GM12874 (cell line): ENCODE results near the gene PIK3R1.

ENCODE experiments used
- TF ChIP-seq, protein P1 (sequence below): IDR thresholded peaks from 2 replicates; pipeline ENCODE4 v1.5.1; 2011; ENCODE audit warnings: low read depth, mild to moderate bottlenecking, control low read depth, low read length, moderate library complexity; ENCODE audit not compliant: insufficient read depth

Gene PIK3R1

GRCh38 chr5:68253624-68254585 is 38.3 kb downstream of the PIK3R1 start:
- TF ChIP-seq, protein P1, sequence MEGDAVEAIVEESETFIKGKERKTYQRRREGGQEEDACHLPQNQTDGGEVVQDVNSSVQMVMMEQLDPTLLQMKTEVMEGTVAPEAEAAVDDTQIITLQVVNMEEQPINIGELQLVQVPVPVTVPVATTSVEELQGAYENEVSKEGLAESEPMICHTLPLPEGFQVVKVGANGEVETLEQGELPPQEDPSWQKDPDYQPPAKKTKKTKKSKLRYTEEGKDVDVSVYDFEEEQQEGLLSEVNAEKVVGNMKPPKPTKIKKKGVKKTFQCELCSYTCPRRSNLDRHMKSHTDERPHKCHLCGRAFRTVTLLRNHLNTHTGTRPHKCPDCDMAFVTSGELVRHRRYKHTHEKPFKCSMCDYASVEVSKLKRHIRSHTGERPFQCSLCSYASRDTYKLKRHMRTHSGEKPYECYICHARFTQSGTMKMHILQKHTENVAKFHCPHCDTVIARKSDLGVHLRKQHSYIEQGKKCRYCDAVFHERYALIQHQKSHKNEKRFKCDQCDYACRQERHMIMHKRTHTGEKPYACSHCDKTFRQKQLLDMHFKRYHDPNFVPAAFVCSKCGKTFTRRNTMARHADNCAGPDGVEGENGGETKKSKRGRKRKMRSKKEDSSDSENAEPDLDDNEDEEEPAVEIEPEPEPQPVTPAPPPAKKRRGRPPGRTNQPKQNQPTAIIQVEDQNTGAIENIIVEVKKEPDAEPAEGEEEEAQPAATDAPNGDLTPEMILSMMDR, result no peak

GRCh38 chr5:68254810-68255209 is 39.3 kb downstream of the PIK3R1 start:
- TF ChIP-seq, protein P1, result no peak

DNA sequence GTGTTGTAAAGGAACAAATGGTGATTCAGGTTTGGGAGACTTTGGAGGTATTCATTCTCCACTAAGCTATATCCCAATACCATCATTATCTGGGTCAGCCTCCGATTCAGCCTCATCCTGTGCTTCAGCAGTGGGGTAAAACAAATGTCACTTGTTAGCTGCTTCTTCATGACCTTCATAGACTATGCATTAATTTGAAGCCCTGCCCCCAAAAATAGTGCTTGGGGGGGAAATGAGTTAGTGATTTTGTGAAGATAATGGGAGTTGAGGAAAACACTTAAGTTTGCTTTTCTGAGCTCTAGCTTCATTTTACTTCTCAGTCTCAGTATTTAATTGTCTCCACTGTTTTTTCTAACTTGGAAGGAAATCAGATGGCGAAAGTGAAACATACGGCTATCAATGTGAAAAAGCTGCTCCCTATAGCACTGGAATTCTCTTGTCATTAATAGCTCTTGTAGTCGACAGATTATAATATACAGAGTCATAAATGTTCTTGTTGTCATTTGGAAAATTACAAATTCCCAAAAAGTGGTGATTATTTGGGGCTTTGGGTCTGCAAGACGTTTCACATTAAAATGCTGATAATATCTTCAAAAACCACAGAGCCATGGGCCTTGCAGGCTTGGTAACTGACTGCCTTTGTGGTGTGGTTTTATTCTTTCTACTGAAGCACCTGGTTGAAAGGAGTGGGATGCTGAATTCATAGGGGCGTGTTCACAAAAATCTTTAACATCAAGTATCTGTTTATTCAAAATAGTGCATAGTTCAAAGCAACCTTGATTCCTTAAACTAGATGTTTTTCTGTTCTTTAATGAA is 40.0 kb downstream of the PIK3R1 start:
- TF ChIP-seq, protein P1, result no peak

- TF ChIP-seq, protein P1, result no peak
Measured at GRCh38 chr5:68257210-68257609, 41.7 kb downstream of the PIK3R1 start.

GRCh38 chr5:68258531-68258930 is 43.0 kb downstream of the PIK3R1 start:
- TF ChIP-seq, protein P1, result no peak

GRCh38 chr5:68259700-68260099 is 44.1 kb downstream of the PIK3R1 start:
- TF ChIP-seq, protein P1, result no peak

GRCh38 chr5:68260467-68260866 is 44.9 kb downstream of the PIK3R1 start:
- TF ChIP-seq, protein P1, result no peak
